Right lobe of liver (tissue), 6 donors: ENCODE measurements around the gene NFS1. TPM values are rescaled to one million over a fixed set of nuclear protein-coding genes. Genes with fewer than 3 reads are reported as not detected.
A peak's percentile ranks its signal among the peaks of the same experiment; 100 is the strongest.

Source experiments
- ATAC-seq, 4 donors: fragments of 200-7000 bp; cut with Tn5 transposase; one replicate each; pipeline ENCODE4 v1.9.1; 2020; ENCODE audit warnings: mild to moderate bottlenecking in 4 of 4, moderate library complexity in 4 of 4
- DNase-seq, 3 donors: peaks; one replicate each; pipeline ENCODE4 v3.0.0-alpha.2; 2020
- H3K27ac ChIP-seq, 3 donors: fragments of 200-600 bp; one replicate each; pipeline ENCODE4 v1.8.0; 2022
- H3K27me3 ChIP-seq, 2 donors: fragments of 200-600 bp; one replicate each; pipeline ENCODE4 v1.8.0; 2022
- H3K36me3 ChIP-seq, 4 donors: fragments of 200-600 bp; sonication (generic) in 1 of 4; one replicate each; pipeline versions ENCODE4 v1.5.1 to v1.8.0; 2017 to 2022; ENCODE audit warnings: control low read depth in 1 of 4
- H3K4me1 ChIP-seq, 4 donors: fragments of 200-600 bp; sonication (generic) in 1 of 4; one replicate each; pipeline versions ENCODE4 v1.5.1 to v1.8.0; 2017 to 2022; ENCODE audit warnings: control low read depth in 1 of 4
- H3K4me3 ChIP-seq, 3 donors: fragments of 200-600 bp; one replicate each; pipeline ENCODE4 v1.8.0; 2022
- H3K9me3 ChIP-seq, 4 donors: fragments of 200-600 bp; sonication (generic) in 1 of 4; one replicate each; pipeline versions ENCODE4 v1.5.1 to v1.8.0; 2017 to 2022; ENCODE audit warnings: control low read depth in 1 of 4
- POLR2A ChIP-seq: fragments of 450-650 bp; IDR thresholded peaks from one replicate; pipeline ENCODE4 v1.6.1; 2017; ENCODE audit warnings: antibody characterized with exemption, mild to moderate bottlenecking
- WGBS: methylation state at CpG from one replicate; pipeline ENCODE4 v1.1.6; 2018; ENCODE audit warnings: low coverage, low lambda C conversion rate; ENCODE audit not compliant: insufficient coverage; ENCODE audit errors: missing lambda C conversion rate; 5-methylcytosine and 5-hydroxymethylcytosine counted together
- intact Hi-C, 2 donors: fragments of 100-400 bp; cut with DNase I; formaldehyde crosslinking; loops; one replicate each; pipeline versions ENCODE4 v1.11.2 to v1.14.1; 2022
- total RNA-seq, 6 experiments: library from RNA; depleted of rRNA in 2 of 6; stranded (reverse); fragments of >200 nt in 2 of 6; fragmentation: NEBNext Ultra II Directional in 3 of 6; extraction: Animal tissue kit (Norgen Biotek cat#: 25700) in 3 of 6; gene quantifications; one replicate each; pipeline versions ENCODE4 v1.1.0 to v1.2.4, GENCODE V29; 2016 to 2023
- TF ChIP-seq, protein P1 (sequence below), 4 donors: fragments of 200-600 bp in 3 of 4; fragments of 450-650 bp in 1 of 4; IDR thresholded peaks; one replicate each; pipeline versions ENCODE4 v1.5.1 to v1.8.0; 2016 to 2022; ENCODE audit warnings: antibody characterized with exemption in 4 of 4, mild to moderate bottlenecking in 2 of 4
- donor health status: DM: no; HTN: yes; CAD: no.
- donor health status: DM: no; HTN: no; CAD: no.
- donor health status: DM: no; HTN: no; CAD: no.
- donor health status: DM: no; HTN: yes; CAD: no.
- donor health status: DM: no; HTN: yes; CAD: no.

Gene NFS1
- total RNA-seq, 6 experiments from 2014 or later = 30.9 to 63.7 (median 44.3) TPM

DNA sequence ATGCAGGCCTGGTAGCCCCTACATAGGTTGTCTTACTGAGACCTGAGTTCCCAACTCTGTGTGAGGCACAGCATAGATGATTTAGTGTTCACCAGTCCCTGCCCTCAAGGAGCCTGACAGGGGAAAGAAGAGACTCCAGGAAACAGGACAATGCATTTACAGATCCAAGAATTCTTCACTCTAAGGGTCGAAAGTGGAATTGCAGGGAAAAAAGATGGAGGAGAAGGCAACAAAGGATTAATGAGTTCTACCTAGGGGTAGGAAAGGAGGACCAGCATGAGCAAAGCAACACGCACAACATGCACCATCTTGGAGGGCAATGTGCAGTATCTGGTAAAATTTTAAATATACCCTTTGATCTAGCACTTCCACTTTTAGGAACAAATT lies 77.6 kb downstream of the NFS1 start:
- no peak for ATAC-seq

DNA sequence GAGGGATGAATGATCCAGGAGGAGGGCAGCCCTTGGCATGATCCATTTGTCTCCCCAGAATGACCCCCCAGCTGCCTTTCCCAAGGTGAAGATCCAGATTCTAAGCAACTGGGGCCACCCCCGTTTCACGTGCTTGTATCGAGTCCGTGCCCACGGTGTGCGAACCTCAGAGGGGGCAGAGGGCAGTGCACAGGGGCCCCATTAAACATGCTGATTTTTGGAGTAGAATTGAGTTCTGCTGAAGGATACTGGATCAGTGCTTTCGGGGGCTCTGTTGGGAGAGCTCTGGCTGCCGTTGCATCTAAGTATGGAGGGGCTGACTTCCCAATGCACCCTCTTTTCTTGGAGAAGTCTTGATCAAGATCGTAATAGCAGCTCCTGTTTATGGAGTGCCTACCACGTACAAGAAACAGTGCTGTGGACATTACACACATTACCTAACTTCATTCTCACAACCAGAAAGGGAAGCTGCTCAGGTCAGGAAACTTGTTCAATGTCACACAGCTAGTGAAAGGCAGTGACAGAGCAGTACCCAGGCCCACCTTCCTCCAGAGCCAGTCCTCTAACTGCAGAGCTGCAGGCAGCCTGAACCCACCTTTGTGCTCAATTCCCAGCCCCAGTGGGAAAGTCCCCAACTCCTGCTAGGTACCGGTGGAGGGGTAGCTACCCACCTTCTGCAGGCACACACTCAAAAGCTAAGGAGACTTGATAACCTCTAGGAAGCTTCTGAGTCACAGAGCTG lies 78.2 kb downstream of the NFS1 start:
- no peaks in the 10 kb centered on the region for H3K9me3 ChIP-seq
- H3K4me1 ChIP-seq = peaks cover 0 to 27% (median 12%) of the 10 kb centered on the region in 4 donors
- ATAC-seq (no peak), DNase-seq (no peak)
- H3K27ac ChIP-seq = no peak overlapping the region
- H3K27me3 ChIP-seq = no peaks in the 10 kb centered on the region
- 89% methylated on average over 8 of the region's 11 CpGs for WGBS
- no peak overlapping the region for H3K4me3 ChIP-seq
- peaks cover 0 to 6% (median 4%) of the 10 kb centered on the region in 4 donors for H3K36me3 ChIP-seq
- intact Hi-C loops = no loop called here
- TF ChIP-seq, protein P1, sequence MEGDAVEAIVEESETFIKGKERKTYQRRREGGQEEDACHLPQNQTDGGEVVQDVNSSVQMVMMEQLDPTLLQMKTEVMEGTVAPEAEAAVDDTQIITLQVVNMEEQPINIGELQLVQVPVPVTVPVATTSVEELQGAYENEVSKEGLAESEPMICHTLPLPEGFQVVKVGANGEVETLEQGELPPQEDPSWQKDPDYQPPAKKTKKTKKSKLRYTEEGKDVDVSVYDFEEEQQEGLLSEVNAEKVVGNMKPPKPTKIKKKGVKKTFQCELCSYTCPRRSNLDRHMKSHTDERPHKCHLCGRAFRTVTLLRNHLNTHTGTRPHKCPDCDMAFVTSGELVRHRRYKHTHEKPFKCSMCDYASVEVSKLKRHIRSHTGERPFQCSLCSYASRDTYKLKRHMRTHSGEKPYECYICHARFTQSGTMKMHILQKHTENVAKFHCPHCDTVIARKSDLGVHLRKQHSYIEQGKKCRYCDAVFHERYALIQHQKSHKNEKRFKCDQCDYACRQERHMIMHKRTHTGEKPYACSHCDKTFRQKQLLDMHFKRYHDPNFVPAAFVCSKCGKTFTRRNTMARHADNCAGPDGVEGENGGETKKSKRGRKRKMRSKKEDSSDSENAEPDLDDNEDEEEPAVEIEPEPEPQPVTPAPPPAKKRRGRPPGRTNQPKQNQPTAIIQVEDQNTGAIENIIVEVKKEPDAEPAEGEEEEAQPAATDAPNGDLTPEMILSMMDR (IDR thresholded peaks at IDR 0.05) = no peak
- TF ChIP-seq POLR2A = no peak

More for the DNA sequence above, 77.6 kb downstream of the NFS1 start:
- no peak overlapping the region for H3K4me3 ChIP-seq
- TF ChIP-seq POLR2A = no peak
- TF ChIP-seq, protein P1 (IDR thresholded peaks at IDR 0.05) = no peak
- no peaks in the 10 kb centered on the region for H3K9me3 ChIP-seq
- WGBS = 100% methylated on average over 2 of the region's 2 CpGs
- H3K27ac ChIP-seq = no peak overlapping the region
- peaks cover 0 to 11% (median 7%) of the 10 kb centered on the region in 4 donors for H3K36me3 ChIP-seq
- no peaks in the 10 kb centered on the region for H3K27me3 ChIP-seq
- intact Hi-C loops = no loop called here
- DNase-seq = no peak
- peaks cover 0 to 27% (median 12%) of the 10 kb centered on the region in 4 donors for H3K4me1 ChIP-seq

DNA sequence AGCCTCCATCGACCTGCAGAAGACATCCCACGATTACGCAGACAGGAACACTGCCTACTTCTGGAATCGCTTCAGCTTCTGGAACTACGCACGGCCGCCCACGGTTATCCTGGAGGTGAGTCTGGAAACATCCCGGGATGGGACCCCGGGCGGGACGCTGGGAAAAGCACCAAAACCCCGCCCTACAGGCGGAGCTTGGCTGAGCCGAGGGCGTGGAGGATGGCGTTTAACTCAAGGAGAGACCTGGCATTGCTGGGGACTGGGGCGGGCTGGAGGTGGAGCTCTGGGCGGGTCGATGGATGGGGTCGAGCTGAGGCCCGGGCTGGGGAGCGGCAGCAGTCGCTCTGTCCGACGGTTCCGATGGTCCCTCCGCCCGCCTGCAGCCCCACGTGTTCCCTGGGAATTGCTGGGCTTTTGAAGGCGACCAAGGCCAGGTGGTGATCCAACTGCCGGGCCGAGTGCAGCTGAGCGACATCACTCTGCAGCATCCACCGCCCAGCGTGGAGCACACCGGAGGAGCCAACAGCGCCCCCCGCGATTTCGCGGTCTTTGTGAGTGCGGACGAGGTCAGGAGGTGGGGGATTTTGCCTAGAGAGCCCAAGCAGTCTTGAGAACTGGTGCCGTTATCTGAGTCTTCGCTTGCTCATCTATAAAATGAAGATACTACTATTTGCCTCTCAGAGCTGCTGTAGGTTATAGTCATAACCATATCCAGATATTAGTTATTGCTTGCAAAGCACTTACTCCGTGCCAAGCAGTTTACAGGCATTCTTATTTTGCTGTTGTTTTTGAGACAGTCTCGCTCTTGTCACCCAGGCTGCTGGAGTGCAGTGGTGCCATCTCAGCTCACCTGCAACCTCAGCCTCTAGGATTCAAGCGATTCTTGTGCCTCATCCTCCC lies 79.7 kb downstream of the NFS1 start:
- intact Hi-C loops = no loop called here
- DNase-seq = peak; percentile 88 to 90 (median 89)
- ATAC-seq = peak; percentile 45 to 61 (median 56)
- WGBS = 8% methylated on average over 24 of the region's 49 CpGs
- Histone ChIP-seq H3K27me3 (no peaks in the 10 kb centered on the region), H3K36me3 (no peaks in the 10 kb centered on the region), H3K9me3 (no peaks in the 10 kb centered on the region), H3K4me1 (peaks cover 0 to 32% (median 12%) of the 10 kb centered on the region in 4 donors), H3K4me3 (peak overlapping the region; percentile 31 to 46 (median 44)), H3K27ac (no peak overlapping the region)
- TF ChIP-seq, protein P1 (IDR thresholded peaks at IDR 0.05) = peak; percentile 9 to 29 (median 18)
- no peak for TF ChIP-seq POLR2A

DNA sequence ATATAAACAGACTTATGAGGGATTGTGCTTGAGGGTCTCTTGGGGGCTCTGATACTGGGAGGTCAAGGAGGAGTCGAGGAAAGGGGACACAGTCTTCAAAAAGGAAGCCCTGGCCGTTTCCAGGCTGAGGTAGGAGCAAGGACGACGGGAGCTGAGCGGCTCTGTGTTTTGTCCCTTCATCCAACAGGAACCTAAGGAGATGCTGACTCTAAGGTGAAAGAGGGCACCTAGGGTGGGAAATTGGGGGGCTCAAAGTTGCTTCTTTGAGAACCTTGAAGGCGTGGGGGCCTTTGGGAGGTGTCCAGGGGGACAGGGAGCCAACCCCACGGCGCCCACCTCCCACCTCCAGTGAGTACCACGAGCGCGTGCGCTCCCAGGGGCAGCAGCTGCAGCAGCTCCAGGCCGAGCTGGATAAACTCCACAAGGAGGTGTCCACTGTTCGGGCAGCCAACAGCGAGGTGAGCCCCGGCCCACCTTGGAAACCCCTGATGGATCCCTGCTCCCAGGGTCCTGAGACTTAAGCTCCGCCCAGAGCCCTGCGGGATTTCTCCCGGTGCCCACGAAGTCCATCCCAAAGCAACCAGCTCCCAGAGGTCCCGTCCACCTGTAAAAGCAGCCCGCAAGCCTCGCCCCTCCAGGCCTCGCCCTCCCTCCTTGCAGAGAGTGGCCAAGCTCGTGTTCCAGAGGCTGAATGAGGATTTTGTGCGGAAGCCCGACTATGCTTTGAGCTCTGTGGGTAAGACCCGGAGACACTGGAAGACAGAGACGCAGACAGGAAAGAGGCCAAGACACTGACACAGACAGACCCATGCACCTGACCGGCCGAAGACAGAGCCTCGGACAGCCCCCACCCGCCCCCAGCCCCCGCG lies 80.7 kb downstream of the NFS1 start:
- ATAC-seq (no peak), DNase-seq (peak in 2 of 3 donors; percentile 50 to 51)
- no peak for TF ChIP-seq POLR2A
- TF ChIP-seq, protein P1 (IDR thresholded peaks at IDR 0.05) = no peak
- H3K4me1 ChIP-seq = peaks cover 0 to 32% (median 12%) of the 10 kb centered on the region in 4 donors
- peak overlapping the region; percentile 31 to 46 (median 44) for H3K4me3 ChIP-seq
- no peaks in the 10 kb centered on the region for H3K27me3 ChIP-seq
- peak overlapping the region in 1 of 3 donors; percentile 51 for H3K27ac ChIP-seq
- H3K9me3 ChIP-seq = no peaks in the 10 kb centered on the region
- no peaks in the 10 kb centered on the region for H3K36me3 ChIP-seq
- WGBS = 10% methylated on average over 2 of the region's 35 CpGs
- intact Hi-C loops = no loop called here
